Peyer's patch (tissue), 4 donors: ENCODE data around the gene NFYC.

Experiments
- POLR2A ChIP-seq, 2 donors: fragments of 450-650 bp; IDR thresholded peaks; one replicate each; pipeline ENCODE4 v1.5.1; 2017; ENCODE audit warnings: antibody characterized with exemption in 2 of 2, mild to moderate bottlenecking in 2 of 2, moderate library complexity in 2 of 2
- TF ChIP-seq, protein P1 (sequence below), 6 experiments: fragments of 450-650 bp in 4 of 6; fragments of 200-600 bp in 2 of 6; sonication (generic) in 1 of 6; IDR thresholded peaks; one replicate each; pipeline ENCODE4 v1.5.1; 2017 to 2019; ENCODE audit warnings: antibody characterized with exemption in 6 of 6, mild to moderate bottlenecking in 3 of 6, moderate library complexity in 1 of 6

DNA sequence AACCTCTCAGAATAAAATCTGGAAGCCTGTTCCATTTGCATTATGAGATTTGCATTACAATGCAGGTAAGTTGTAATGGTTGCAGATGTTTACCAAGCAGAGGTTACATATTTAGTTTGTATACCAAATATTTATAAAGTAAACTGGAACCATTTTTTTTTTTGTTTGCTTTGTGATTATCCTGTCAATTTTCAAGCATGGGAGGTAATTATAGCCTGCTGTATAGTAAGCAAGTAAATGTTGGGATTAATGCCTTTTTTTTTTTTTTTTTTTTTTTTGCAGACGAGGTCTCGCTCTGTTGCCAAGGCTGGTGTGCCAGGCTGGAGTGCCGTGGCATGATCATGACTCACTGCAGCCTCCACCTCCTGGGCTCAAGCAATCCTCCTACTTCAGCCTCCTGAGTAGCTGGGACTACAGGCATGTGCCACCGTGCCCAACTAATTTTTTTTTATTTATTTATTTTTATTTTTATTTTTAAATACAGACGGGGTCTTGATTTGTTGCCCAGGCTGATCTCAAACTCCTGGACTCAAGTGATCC, 21.0 kb downstream of the NFYC start:
- TF ChIP-seq, protein P1, sequence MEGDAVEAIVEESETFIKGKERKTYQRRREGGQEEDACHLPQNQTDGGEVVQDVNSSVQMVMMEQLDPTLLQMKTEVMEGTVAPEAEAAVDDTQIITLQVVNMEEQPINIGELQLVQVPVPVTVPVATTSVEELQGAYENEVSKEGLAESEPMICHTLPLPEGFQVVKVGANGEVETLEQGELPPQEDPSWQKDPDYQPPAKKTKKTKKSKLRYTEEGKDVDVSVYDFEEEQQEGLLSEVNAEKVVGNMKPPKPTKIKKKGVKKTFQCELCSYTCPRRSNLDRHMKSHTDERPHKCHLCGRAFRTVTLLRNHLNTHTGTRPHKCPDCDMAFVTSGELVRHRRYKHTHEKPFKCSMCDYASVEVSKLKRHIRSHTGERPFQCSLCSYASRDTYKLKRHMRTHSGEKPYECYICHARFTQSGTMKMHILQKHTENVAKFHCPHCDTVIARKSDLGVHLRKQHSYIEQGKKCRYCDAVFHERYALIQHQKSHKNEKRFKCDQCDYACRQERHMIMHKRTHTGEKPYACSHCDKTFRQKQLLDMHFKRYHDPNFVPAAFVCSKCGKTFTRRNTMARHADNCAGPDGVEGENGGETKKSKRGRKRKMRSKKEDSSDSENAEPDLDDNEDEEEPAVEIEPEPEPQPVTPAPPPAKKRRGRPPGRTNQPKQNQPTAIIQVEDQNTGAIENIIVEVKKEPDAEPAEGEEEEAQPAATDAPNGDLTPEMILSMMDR (IDR thresholded peaks at IDR 0.05): no peak
- no peak for TF ChIP-seq POLR2A (IDR thresholded peaks at IDR 0.05)
